Measurements from ENCODE around the gene PDZRN4.

GRCh38 chr12:41437563-41437962, 249.4 kb downstream of the PDZRN4 start:
- no peak for TF ChIP-seq BACH2 (CRISPR knock-in tag; IDR thresholded peaks at IDR 0.05; ENCODE audit: borderline replicate concordance)
- TF ChIP-seq ZNF70 (CRISPR knock-in tag; IDR thresholded peaks at IDR 0.05): no peak
- no peak for TF ChIP-seq ZFP3 (CRISPR knock-in tag; IDR thresholded peaks at IDR 0.05)
